ENCODE measurements around the gene ZMYND8.

The ZMYND8 gene

GRCh38 chr20:47263465-47264084 lies 92.9 kb downstream of the ZMYND8 start:
- no peak overlapping the region for H3K4me3 ChIP-seq (ENCODE audit: low read depth, low read length)
- H3K4me1 ChIP-seq (ENCODE audit: control insufficient read depth, insufficient read depth, low read length), result no peaks in the 10 kb centered on the region
- H3K27ac ChIP-seq (ENCODE audit: extremely low read depth, low read depth, low read length), result no peak overlapping the region
- H3K36me3 ChIP-seq (ENCODE audit: control insufficient read depth in 2 of 2, insufficient read depth in 1 of 2, low read length in 2 of 2), result peaks cover 17 to 70% of the 10 kb centered on the region in 2 experiments
- ChIA-PET CTCF (interaction anchor here (0.6 to 3.3 kb wide), 3 partner anchors 10 to 120 kb away, joined by 3 to 17 read pairs (median 12); no protein-coding TSS in a partner anchor), POLR2A (no interaction called here)
- TF ChIP-seq ZNF214 (tag by site-specific recombination; IDR thresholded peaks at IDR 0.05; ENCODE audit: borderline replicate concordance), result no peak
- TF ChIP-seq SP7 (tag by site-specific recombination; IDR thresholded peaks at IDR 0.05), result peak; percentile 30; the same call in 1 of the 2 replicates
- H3K9me3 ChIP-seq (ENCODE audit: control insufficient read depth, insufficient read depth, low read depth, low read length), result no peaks in the 10 kb centered on the region

- TF ChIP-seq SALL2 (tag by site-specific recombination; IDR thresholded peaks at IDR 0.05; ENCODE audit: borderline replicate concordance) (no peak), ZSCAN4 (tag by site-specific recombination; IDR thresholded peaks at IDR 0.05) (no peak), ZNF404 (tag by site-specific recombination; IDR thresholded peaks at IDR 0.05) (no peak), ZNF558 (tag by site-specific recombination; IDR thresholded peaks at IDR 0.05) (no peak), ZEB2 (tag by site-specific recombination; IDR thresholded peaks at IDR 0.05) (no peak), ZNF561 (tag by site-specific recombination; IDR thresholded peaks at IDR 0.05; ENCODE audit: borderline replicate concordance) (no peak), ZNF776 (tag by site-specific recombination; IDR thresholded peaks at IDR 0.05; ENCODE audit: borderline replicate concordance) (no peak), TRIM28 (IDR thresholded peaks at IDR 0.05; ENCODE audit: borderline replicate concordance, low read length) (no peak), ZNF362 (tag by site-specific recombination; IDR thresholded peaks at IDR 0.05) (no peak), ZNF510 (tag by site-specific recombination; IDR thresholded peaks at IDR 0.05; ENCODE audit: insufficient replicate concordance) (no peak), GLI2 (tag by site-specific recombination; IDR thresholded peaks at IDR 0.05; ENCODE audit: borderline replicate concordance, low read depth) (no peak), ZBTB26 (tag by site-specific recombination; optimal IDR thresholded peaks at IDR 0.05) (no peak), ZNF112 (tag by site-specific recombination; IDR thresholded peaks at IDR 0.05) (no peak), ZNF121 (tag by site-specific recombination; IDR thresholded peaks at IDR 0.05) (no peak), ZNF324 (tag by site-specific recombination; IDR thresholded peaks at IDR 0.05) (no peak), ZNF600 (tag by site-specific recombination; IDR thresholded peaks at IDR 0.05) (no peak), ZNF660 (tag by site-specific recombination; IDR thresholded peaks at IDR 0.05) (no peak), ZBTB11 (tag by site-specific recombination; conservative IDR thresholded peaks at IDR 0.05; ENCODE audit: low read depth) (no peak), PRDM6 (tag by site-specific recombination; IDR thresholded peaks at IDR 0.05) (no peak), YY1 (tag by site-specific recombination; IDR thresholded peaks at IDR 0.05) (no peak)
- ChIA-PET POLR2A (no interaction called here), CTCF (interaction anchor here (2.5 to 3.3 kb wide), 2 partner anchors 10 to 121 kb away, joined by 12 to 17 read pairs; no protein-coding TSS in a partner anchor)
- H3K9me3 ChIP-seq (ENCODE audit: control insufficient read depth, insufficient read depth, low read depth, low read length), result no peaks in the 10 kb centered on the region
- H3K27ac ChIP-seq (ENCODE audit: extremely low read depth, low read depth, low read length), result no peak overlapping the region
- peaks cover 17 to 75% of the 10 kb centered on the region in 2 experiments for H3K36me3 ChIP-seq (ENCODE audit: control insufficient read depth in 2 of 2, insufficient read depth in 1 of 2, low read length in 2 of 2)
- H3K4me1 ChIP-seq (ENCODE audit: control insufficient read depth, insufficient read depth, low read length), result no peaks in the 10 kb centered on the region
- H3K4me3 ChIP-seq (ENCODE audit: low read depth, low read length), result no peak overlapping the region
Observed at GRCh38 chr20:47263080-47263464, 93.4 kb downstream of the ZMYND8 start.

Data from HEK293 (cell line).